Adrenal gland (tissue), 12 donors: ENCODE measurements around the gene NAA20. TPM values are rescaled to one million over a fixed set of nuclear protein-coding genes. Genes with fewer than 3 reads are reported as not detected.

Experiments
- DNase-seq, 7 donors: peaks; one replicate each; pipeline ENCODE4 v3.0.0-alpha.2; 2019 to 2020
- H3K27ac ChIP-seq, 5 donors: fragments of 200-600 bp; sonication (generic) in 4 of 5; 1 replicate in 3 of 5; 2 replicates in 2 of 5; pipeline versions ENCODE4 v1.5.1 to v1.8.0; 2016 to 2020; ENCODE audit warnings: mild to moderate bottlenecking in 1 of 5
- H3K27me3 ChIP-seq: fragments of 200-600 bp; 2 replicates; pipeline ENCODE4 v1.8.0; 2021
- H3K36me3 ChIP-seq, 2 donors: fragments of 200-600 bp; replicated peaks in 1 of 2; 1 replicate in 1 of 2; 2 replicates in 1 of 2; pipeline versions ENCODE4 v1.5.1 to v1.8.0; 2018 to 2022
- H3K4me1 ChIP-seq, 2 donors: fragments of 200-600 bp; replicated peaks in 1 of 2; 1 replicate in 1 of 2; 2 replicates in 1 of 2; pipeline versions ENCODE4 v1.5.1 to v1.8.0; 2018 to 2021
- H3K4me3 ChIP-seq, 4 donors: fragments of 200-600 bp; sonication (generic) in 3 of 4; one replicate each; pipeline ENCODE4 v1.5.1; 2016 to 2018
- H3K9me3 ChIP-seq, 3 donors: fragments of 200-600 bp; sonication (generic) in 1 of 3; replicated peaks in 1 of 3; 1 replicate in 2 of 3; 2 replicates in 1 of 3; pipeline versions ENCODE4 v1.5.1 to v1.8.0; 2016 to 2021
- CTCF ChIP-seq, 6 experiments: fragments of 450-650 bp in 4 of 6; fragments of 200-600 bp in 2 of 6; sonication (generic) in 1 of 6; IDR thresholded peaks; 1 replicate in 5 of 6; 2 replicates in 1 of 6; pipeline versions ENCODE4 v1.5.1 to v1.8.0; 2016 to 2021; ENCODE audit warnings: antibody characterized with exemption in 6 of 6, mild to moderate bottlenecking in 2 of 6, moderate library complexity in 1 of 6
- POLR2A ChIP-seq, 2 donors: fragments of 450-650 bp; IDR thresholded peaks; one replicate each; pipeline ENCODE4 v1.6.1; 2017; ENCODE audit warnings: antibody characterized with exemption in 2 of 2, mild to moderate bottlenecking in 2 of 2, moderate library complexity in 1 of 2
- WGBS, 4 donors: extraction: QIAGEN DNeasy Blood & Tissue Kit in 2 of 4; methylation state at CpG; one replicate each; pipeline versions ENCODE4 v1.1.5 to v1.1.7; 2013 to 2017; 5-methylcytosine and 5-hydroxymethylcytosine counted together
- intact Hi-C, 2 donors: fragments of 100-400 bp; cut with DNase I; formaldehyde crosslinking; loops; one replicate each; pipeline versions ENCODE4 v1.14.1 to v1.15.0; 2022 to 2023
- polyA plus RNA-seq, 3 donors: library from polyadenylated mRNA; stranded (reverse); fragments of 200-250 nt in 2 of 3; fragments of 350-450 nt in 1 of 3; fragmentation: Illumina TruSeq in 1 of 3; extraction: RNeasy Lipid Tissue Mini Kit (QIAGEN cat#74804) in 1 of 3; gene quantifications; one replicate each; pipeline ENCODE4 v1.2.3, GENCODE V29; 2013 to 2014
- total RNA-seq, 9 donors: library from RNA; depleted of rRNA in 4 of 9; stranded (reverse); fragments of >200 nt in 4 of 9; fragments of 120-200 nt in 1 of 9; fragmentation: NEBNext Ultra II Directional in 1 of 9; extraction: Animal tissue kit (Norgen Biotek cat#: 25700) in 1 of 9; gene quantifications; one replicate each; pipeline versions ENCODE4 v1.1.0 to v1.2.4, GENCODE V29; 2013 to 2023
- donor health status: healthy with polysubstance abuse.
- donor health status: Bipolar disorder and iron deficiency.
- donor health status: DM: yes; HTN: yes; CAD: no.
- donor health status: DM: no; HTN: no; CAD: no.
- donor health status: DM: no; HTN: no; CAD: no.
- donor health status: DM: yes; HTN: yes; CAD: no.

NAA20 gene
- total and polyA plus RNA-seq, 12 donors = 19.4 to 124 (median 59.0) TPM

- Histone ChIP-seq H3K36me3 (no peaks in the 10 kb centered on the region), H3K27ac (no peak overlapping the region), H3K4me1 (peaks cover 22 to 59% of the 10 kb centered on the region in 2 donors), H3K27me3 (no peaks in the 10 kb centered on the region), H3K4me3 (no peak overlapping the region), H3K9me3 (no peaks in the 10 kb centered on the region)
- 18 to 28% (median 22%) methylated on average over 1 of the region's 1 CpG for WGBS, 4 donors
- intact Hi-C loops = loop anchor here in 1 of 2 donors (10.0 kb wide), 2 partner anchors 67 to 297 kb away; no protein-coding TSS in a partner anchor
- no peak for DNase-seq
- TF ChIP-seq CTCF (IDR thresholded peaks at IDR 0.05) = no peak
- no peak for TF ChIP-seq POLR2A (IDR thresholded peaks at IDR 0.05)
These were observed 25.9 kb upstream of the NAA20 start for GRCh38 chr20:19991308-19991707.

GRCh38 chr20:19991854-19992253 is 25.3 kb upstream of the NAA20 start:
- peak overlapping the region in 1 of 5 donors; percentile 82 for H3K27ac ChIP-seq

GRCh38 chr20:19992996-19993908 is 23.9 kb upstream of the NAA20 start:
- Histone ChIP-seq H3K4me1 (peaks cover 21 to 61% of the 10 kb centered on the region in 2 donors), H3K4me3 (peak overlapping the region in 1 of 4 donors; percentile 22), H3K9me3 (no peaks in the 10 kb centered on the region), H3K36me3 (peaks cover 0 to 18% of the 10 kb centered on the region in 2 donors), H3K27ac (peak overlapping the region; percentile 29 to 82 (median 82)), H3K27me3 (no peaks in the 10 kb centered on the region)
- TF ChIP-seq CTCF (IDR thresholded peaks at IDR 0.05) = no peak
- no peak for TF ChIP-seq POLR2A (IDR thresholded peaks at IDR 0.05)
- intact Hi-C loops = loop anchor here in 1 of 2 donors (10.0 kb wide), 2 partner anchors 68 to 298 kb away; no protein-coding TSS in a partner anchor
- 37 to 44% (median 38%) methylated on average over 14 of the region's 14 CpGs for WGBS, 4 donors
- peak; percentile 61 to 77 (median 68) for DNase-seq

More at GRCh38 chr20:19991854-19992253, 25.3 kb upstream of the NAA20 start:
- no peak overlapping the region for H3K4me3 ChIP-seq
- H3K9me3 ChIP-seq = no peaks in the 10 kb centered on the region
- H3K4me1 ChIP-seq = peaks cover 21 to 62% of the 10 kb centered on the region in 2 donors
- H3K36me3 ChIP-seq = peaks cover 0 to 4% of the 10 kb centered on the region in 2 donors
- WGBS, 4 donors = 71 to 74% (median 72%) methylated on average over 2 of the region's 2 CpGs
- no peak for DNase-seq
- TF ChIP-seq POLR2A (IDR thresholded peaks at IDR 0.05) (no peak), CTCF (IDR thresholded peaks at IDR 0.05) (no peak)
- intact Hi-C loops = loop anchor here in 1 of 2 donors (10.0 kb wide), 2 partner anchors 67 to 297 kb away; no protein-coding TSS in a partner anchor
- H3K27me3 ChIP-seq = no peaks in the 10 kb centered on the region

- DNase-seq = no peak
- Histone ChIP-seq H3K9me3 (no peaks in the 10 kb centered on the region), H3K27ac (peak overlapping the region; percentile 29 to 82 (median 82)), H3K4me1 (peaks cover 24 to 62% of the 10 kb centered on the region in 2 donors), H3K4me3 (no peak overlapping the region), H3K27me3 (no peaks in the 10 kb centered on the region), H3K36me3 (peaks cover 0 to 27% of the 10 kb centered on the region in 2 donors)
- WGBS, 4 donors = 66 to 80% (median 69%) methylated on average over 9 to 12 of the region's 12 CpGs
- intact Hi-C loops = loop anchor here in 1 of 2 donors (10.0 kb wide), 2 partner anchors 69 to 299 kb away; no protein-coding TSS in a partner anchor
- TF ChIP-seq POLR2A (IDR thresholded peaks at IDR 0.05) = no peak
- TF ChIP-seq CTCF (IDR thresholded peaks at IDR 0.05) = no peak
These were observed 23.0 kb upstream of the NAA20 start for GRCh38 chr20:19993958-19994669.
